Neutrophil (primary cell): ENCODE measurements around the gene XBP1.
"Not testable (repeated sequence)": the region's sequence is repeated elsewhere in the genome, so short reads cannot be mapped to it uniquely, and the experiment has no call there.

ENCODE experiments used
- H3K27ac ChIP-seq: fragments of 200-600 bp; sonication (generic); 2 replicates; pipeline ENCODE4 v1.5.1; 2016; ENCODE audit warnings: mild to moderate bottlenecking, moderate library complexity
- H3K27me3 ChIP-seq: fragments of 200-600 bp; sonication (generic); 2 replicates; pipeline ENCODE4 v1.6.0; 2016; ENCODE audit warnings: mild to moderate bottlenecking
- H3K36me3 ChIP-seq: fragments of 200-600 bp; sonication (generic); 2 replicates; pipeline ENCODE4 v1.5.1; 2017
- H3K4me1 ChIP-seq, 2 experiments: fragments of 200-600 bp in 1 of 2; sonication (generic) in 1 of 2; 1 replicate in 1 of 2; 2 replicates in 1 of 2; pipeline versions ENCODE4 v1.5.1 to v1.6.1; 2013 to 2016; ENCODE audit warnings: low read depth in 1 of 2, low read length in 1 of 2, mild to moderate bottlenecking in 1 of 2, moderate library complexity in 1 of 2; ENCODE audit not compliant: control insufficient read depth in 1 of 2, insufficient read depth in 1 of 2
- H3K4me3 ChIP-seq, 2 experiments: fragments of 200-600 bp in 1 of 2; sonication (generic) in 1 of 2; 1 replicate in 1 of 2; 2 replicates in 1 of 2; pipeline ENCODE4 v1.5.1; 2013 to 2016; ENCODE audit warnings: low read depth in 1 of 2, low read length in 1 of 2, mild to moderate bottlenecking in 1 of 2, moderate library complexity in 1 of 2
- H3K9me3 ChIP-seq: fragments of 200-600 bp; sonication (generic); 2 replicates; pipeline ENCODE4 v1.5.1; 2016
- CTCF ChIP-seq: fragments of 200-600 bp; sonication (generic); IDR thresholded peaks from 2 replicates; pipeline ENCODE4 v1.5.1; 2016; ENCODE audit warnings: antibody characterized with exemption

Gene XBP1

DNA sequence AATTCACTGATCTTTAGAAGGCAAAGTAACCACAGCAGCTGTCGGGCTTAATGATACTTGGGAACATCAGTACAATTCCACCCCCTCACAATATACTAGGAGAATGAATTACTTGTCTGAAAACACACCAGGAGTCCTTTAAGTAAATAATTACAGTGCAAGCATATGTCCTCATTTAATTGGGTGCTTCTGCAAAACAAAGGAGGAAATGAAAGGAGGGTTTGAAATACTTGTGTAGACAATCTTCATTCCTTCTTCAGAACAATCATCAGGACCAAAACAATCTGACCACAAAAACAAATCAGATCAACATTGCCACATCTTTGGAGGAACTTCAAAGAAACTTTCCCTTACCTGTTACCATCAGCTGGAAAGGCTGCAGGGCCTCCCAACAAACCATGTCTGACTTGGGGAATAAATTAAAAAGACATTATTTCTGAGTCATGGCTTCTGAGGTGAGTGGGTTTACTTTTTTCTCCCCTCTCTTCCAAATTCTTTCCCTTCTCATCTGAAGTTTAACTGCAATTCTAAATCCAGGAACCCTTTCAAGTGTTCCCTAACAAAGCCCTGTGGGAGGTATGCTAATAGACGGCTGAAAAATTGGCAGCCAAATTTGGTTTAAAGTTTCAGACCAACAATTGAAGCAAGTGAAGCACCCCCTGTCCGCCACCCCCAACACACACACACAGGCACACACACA is 40.4 kb downstream of the XBP1 start:
- TF ChIP-seq CTCF = no peak
- Histone ChIP-seq H3K4me3 (no peak overlapping the region), H3K4me1 (no peaks in the 10 kb centered on the region), H3K9me3 (no peaks in the 10 kb centered on the region), H3K36me3 (no peaks in the 10 kb centered on the region), H3K27me3 (no peaks in the 10 kb centered on the region), H3K27ac (no peak overlapping the region)

GRCh38 chr22:28754512-28754911 is 45.9 kb downstream of the XBP1 start:
- H3K4me3 ChIP-seq, H3K4me1 ChIP-seq, H3K36me3 ChIP-seq, H3K27ac ChIP-seq, H3K9me3 ChIP-seq, H3K27me3 ChIP-seq: not testable (repeated sequence)

GRCh38 chr22:28750471-28750881 is 49.9 kb downstream of the XBP1 start:
- H3K9me3 ChIP-seq = no peaks in the 10 kb centered on the region
- H3K4me3 ChIP-seq = no peak overlapping the region
- H3K4me1 ChIP-seq = no peaks in the 10 kb centered on the region
- H3K27me3 ChIP-seq = no peaks in the 10 kb centered on the region
- H3K36me3 ChIP-seq = no peaks in the 10 kb centered on the region
- TF ChIP-seq CTCF = no peak
- no peak overlapping the region for H3K27ac ChIP-seq
